Non-pigmented ciliary epithelial cell (primary cell): Measurements from ENCODE around the gene EHMT1.

ENCODE experiments used
- DNase-seq: peaks from one replicate; pipeline ENCODE4 v3.0.0-alpha.2; 2010; ENCODE audit warnings: low read depth

Gene EHMT1

DNA sequence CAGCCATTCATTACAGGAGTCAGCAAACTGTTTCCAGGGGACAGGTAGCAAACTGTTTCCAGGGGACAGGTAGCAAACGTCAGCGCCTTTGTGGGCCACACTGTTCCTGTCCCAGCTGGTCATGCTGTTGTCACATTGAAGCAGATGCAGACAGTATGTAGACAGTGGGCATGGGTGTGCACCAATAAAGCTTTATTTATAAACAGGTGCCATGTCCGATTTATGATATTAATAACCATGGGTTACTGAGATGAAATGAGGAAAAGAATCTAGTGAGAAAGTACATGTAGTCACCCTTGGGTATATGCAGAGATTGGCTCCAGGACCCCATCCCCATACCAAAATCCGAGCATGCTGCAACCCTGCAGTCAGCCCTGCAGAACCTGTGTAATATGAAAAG lies 122.5 kb downstream of the EHMT1 start:
- DNase-seq: no peak

DNA sequence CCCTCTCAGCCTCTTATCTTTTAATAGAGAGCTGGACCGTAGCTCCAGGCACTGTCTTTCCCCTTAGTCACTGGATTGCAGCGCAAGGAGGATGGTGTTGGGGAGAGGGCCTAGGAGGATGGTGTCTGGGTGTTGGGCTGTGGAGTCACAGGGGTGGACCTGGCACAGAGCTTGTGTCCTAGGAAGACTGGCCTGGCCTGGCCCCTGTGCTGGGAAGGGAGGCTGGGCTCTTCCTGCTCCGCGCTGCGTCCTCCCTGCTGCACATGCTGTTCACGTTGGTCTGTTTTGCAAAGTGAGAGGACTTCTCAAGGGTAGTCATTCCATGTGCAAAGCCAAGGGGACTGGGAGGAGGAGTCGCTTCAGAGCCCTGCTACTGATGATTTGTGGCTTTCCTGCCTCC lies 123.9 kb downstream of the EHMT1 start:
- no peak for DNase-seq

DNA sequence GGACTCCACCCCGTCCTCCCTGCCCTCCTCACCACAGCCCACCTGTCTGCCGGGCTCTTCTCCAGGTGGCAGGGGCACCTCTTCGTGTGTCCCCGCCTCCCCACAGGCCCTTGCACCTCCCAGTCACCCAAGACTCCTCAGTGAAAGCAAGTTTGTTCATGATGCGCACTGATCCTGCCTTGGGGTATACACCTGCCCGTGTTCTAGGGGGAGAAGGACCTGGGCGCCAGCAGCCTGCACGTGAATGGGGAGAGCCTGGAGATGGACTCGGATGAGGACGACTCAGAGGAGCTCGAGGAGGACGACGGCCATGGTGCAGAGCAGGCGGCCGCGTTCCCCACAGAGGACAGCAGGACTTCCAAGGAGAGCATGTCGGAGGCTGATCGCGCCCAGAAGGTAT lies 124.9 kb downstream of the EHMT1 start:
- no peak for DNase-seq

DNA sequence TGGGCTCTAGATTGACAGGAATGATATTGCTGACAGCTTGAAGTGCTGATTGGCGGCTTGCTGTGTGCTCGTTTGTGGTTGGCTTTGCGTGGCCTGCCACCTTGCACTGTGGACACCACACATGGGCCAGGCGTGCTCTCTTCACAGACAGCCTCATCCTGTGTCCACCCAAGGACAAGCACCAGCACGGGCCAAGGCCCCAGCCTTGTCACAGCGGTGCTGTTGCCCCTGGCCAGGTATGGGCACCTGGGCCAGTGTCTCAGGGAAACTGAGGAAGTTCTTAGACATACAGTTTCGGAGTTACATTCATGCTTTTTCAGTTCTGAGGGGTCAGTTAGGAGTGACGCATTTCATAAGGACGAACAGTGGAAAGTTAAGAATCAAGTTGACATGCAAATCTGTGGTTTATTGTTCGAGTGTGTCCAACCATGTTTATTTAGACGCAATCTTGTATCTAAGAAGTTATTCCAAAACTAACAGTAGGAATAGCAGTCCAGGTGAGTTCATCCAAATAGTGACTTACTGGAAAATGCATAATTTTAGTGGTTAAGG lies 125.9 kb downstream of the EHMT1 start:
- DNase-seq: no peak

DNA sequence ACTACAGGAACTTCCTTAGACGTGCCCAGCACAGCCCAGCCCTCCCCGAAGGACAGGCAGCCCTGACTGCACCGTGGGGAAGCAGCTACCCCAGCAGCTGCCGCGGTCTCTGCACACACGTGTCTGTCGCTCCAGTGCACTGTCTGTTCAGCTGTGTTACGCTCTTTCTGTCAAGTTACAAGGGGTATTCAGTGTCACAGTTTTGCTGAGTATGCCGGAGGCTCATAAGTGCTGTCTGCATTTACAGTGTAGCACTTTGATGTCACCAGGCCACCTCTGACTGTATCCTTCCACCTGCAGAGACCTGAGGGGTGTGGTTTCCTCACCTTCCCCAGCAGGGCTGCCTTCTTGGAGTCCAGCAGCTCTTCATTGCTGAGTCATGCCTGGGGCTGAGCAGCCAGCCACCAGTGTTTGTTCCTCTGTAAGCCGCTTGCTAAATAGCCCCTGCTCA lies 126.8 kb downstream of the EHMT1 start:
- no peak for DNase-seq

DNA sequence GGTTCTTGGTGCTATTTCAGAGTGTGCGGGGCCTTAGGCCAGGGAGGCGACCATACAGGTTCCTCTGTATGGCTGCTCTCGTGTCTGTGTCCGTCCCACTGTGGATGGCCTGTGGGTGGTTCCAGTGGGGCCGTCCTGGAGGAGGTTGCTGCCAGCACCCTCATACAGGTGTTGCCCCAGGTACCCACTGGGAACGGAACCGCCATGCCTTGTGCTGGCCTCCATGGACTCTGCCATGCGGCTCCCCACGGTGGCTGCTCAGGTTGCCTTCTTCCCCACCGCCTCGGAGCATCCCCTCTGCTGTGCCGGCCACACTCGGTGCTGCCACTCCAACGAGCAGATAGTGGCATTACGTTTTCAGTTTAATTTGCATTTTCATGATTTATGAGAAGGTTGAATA lies 129.5 kb downstream of the EHMT1 start:
- DNase-seq: no peak

DNA sequence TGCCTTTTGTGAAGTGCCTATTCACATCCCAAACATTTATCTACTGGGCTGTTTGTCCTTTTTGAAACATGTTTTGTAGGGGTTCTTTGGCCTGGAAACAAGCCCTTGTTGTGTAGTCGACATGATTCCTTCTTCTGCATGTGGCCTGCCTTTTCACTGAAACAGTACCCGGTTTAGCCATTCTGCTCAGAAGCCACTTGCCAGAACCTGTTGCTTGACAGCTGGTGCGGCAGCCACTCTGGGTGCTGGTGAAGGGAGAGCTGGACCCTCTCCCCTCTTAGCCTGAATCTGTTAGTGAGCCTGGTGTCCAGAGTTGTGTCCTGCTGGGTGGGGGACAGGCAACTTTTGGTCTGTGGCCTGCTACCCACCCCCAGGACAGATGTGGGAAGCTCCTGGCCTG lies 129.9 kb downstream of the EHMT1 start:
- no peak for DNase-seq

DNA sequence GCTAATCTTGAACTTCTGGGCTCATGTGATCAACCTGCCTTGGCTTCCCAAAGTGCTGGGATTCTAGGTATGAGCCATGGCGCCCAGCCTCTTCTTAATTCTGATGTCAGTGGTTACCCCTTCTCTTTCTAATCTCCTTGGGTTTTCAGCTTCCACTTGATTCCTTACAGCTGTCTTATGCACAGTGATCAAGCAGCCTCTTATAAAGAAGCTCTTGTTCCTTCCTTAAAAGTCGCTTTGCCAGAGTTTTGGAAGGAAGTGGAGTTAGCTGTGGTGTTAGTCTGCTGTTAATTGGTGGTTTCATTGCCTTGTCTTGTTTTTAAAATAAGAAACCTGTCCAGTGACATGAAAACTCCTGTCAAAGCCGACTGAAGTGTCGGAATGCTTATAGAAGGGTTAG lies 130.7 kb downstream of the EHMT1 start:
- DNase-seq: no peak

DNA sequence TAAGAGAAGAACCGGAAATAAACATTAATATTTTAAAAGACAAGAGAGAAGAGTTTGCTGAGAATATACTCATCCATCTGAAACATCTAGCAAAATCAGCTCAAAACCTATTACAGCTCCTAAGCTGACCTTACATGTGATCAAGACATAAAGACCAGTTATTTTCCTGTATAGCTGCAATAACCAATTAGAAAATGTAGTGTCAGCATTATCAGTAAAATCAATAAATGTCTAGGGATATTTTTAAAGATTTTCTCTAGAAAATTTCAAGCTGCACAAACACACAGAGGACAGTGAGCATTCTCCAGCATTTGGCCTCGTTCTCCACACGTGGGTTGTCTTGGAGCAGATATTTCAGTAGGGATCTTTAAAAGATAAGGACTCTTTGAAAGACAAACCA lies 131.2 kb downstream of the EHMT1 start:
- DNase-seq: no peak

DNA sequence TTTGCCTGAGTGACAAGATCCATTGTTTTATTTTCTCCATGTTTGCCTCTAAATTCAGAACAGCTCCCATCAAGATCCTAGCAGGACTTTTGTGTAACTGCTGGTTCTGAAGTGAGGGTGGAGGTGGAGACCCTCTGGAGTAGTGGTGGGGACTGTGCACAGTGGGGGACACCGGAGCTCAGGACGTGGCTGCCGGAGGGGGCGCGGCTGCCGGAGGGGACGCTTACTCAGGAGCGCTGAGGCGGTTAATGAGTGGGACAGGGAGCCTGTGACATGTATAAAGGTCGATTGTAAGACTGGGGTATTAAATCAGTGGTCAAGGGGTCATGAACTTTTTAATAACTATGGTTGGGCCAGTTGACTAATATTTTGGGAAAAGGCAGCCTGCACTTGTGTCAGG lies 131.8 kb downstream of the EHMT1 start:
- no peak for DNase-seq

DNA sequence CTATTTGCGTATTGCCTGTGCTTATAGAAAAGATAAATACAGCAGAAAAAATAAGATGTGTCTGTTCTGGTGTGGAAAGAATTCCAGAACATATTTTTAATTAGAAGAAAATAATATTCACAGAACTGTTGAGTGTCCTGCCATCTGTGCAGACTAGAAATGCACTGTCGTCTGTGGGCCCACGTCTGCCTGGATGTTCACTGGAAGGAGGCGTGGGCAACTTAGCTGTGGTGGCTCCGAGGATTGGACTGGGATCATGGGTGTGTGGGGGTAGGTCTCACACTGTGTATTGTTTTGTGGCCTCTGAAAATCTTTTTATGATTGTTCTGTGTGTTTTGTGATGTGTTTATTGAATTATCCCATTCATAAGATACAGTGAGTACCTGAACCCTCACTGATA lies 132.8 kb downstream of the EHMT1 start:
- no peak for DNase-seq

DNA sequence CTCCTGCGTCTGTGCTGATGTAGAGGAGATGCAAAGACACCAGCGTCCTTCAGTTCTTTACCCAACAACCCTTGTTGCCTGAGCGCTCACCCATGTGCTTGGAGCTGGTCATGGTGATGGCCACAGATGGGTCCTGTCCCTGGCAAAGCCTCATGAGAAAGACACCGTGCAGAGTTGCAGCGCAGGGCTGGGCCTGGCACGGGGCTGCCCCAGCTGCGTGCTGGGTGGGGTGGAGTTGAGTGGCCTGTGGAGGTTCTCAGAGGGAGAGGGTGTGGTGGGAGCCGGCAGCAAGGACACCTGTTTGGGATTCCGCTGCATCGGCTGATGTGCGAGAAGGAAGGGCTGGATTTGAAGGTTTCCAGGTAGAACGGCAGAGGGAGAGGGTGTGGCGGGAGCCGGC lies 133.6 kb downstream of the EHMT1 start:
- no peak for DNase-seq

DNA sequence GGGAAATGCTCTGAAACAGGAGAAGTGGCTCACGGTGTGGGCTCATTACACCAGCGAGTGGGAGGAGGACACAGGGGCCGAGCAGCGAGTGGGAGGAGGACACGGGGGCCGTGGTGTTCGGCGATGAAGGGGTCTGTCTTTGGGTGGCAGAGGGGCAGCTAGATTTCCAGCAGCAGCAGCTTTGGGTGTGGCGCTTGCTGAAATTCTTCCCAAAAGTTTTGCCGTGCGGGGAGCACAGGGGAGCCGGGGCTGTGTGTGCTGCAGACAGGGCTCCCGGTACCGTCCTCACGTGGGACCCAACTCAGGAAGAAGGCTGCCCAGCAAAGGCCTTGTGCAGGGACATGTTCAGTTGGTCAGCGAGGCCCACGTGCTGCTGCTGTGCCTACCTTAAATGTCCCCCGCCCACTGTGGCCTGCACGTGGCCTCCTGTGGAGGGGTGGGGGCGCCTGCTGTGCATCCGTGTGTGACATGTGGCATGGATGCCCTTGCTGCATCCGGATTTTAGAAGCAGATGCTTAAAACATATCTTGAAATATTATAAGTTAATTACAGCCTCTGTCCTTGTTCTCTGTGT lies 134.5 kb downstream of the EHMT1 start:
- no peak for DNase-seq

DNA sequence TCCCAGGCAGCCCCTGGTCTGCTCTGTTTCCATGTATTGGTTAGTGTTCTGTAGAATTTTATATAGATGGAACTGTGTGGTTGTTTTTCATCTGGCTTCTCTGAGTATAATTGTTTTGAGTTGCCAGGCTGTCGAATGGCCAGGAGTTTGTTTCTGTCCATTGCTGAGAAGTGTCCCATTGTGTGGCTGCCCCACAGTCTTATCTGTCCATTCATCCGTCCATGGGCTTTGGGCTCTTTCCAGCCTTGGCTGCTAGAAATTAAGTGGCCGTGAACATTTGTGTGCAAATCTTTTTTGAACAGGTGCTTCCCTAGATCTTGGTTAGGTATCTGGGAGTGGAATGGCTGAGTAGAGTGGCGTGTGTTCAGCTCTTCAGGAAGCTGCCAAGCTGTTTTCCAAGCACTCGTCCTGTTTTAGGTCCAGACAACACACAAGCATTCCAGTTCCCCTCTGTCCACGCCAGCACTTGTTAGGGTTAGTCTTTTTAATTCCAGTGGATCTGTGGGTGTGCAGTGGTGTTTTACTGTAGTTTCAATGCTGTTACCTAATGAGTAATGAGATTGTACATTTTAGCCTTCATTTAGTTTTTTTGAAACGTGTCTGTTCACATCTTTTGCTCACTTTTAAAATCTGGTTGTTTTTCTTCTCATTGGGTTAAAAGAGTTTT lies 136.6 kb downstream of the EHMT1 start:
- no peak for DNase-seq

DNA sequence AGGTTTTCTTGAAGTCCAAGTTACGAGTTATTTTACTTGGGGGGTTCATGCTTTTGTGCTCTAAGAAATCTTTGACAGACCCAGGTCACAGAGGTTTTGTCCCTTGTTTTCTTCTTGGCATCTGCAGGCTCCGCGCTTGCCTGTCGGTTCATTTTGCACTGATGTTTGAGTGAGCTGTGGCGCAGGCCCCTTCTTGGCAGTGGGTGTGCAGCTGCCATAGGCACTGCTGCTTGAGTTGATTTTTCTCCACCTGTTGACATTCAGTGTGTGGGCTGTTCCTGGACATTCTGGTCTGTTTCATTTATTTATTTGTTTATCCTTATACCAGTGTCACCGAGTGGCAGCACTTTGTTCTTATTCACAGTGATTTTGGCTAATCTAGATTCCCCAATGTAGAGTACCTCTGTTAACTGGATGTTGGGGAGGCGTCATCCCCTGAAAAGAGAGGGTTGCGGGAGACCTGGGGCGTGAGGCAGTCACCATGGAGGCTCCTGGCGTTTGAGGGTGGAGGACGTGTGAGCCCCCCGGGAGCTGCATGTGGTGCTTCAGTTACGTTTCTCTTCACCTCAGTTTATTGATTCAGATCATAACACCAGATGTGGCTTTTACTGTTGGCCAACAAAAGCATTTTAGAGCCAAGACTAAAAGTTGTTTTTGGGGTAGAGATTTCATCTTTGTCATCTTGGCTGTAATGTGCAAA lies 137.4 kb downstream of the EHMT1 start:
- DNase-seq: no peak

DNA sequence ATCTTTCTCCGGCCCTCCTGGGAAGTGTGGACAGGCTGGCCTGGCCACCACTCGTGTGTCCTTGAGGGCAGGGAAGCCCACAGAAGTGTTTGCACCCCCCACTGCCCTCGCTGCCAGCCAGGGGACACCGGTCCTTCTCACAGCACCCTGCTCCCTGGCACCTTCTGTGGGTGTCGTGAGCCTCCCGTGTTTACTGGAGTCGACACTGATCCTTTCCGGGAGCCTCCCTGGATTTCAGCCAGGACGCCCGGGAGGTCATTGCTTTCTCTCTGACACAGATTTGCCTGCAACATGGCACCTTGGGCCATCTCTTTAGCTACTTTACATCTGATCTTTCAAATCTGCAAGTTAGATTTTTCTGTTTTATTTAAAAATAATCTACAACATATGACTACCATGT lies 138.3 kb downstream of the EHMT1 start:
- no peak for DNase-seq

DNA sequence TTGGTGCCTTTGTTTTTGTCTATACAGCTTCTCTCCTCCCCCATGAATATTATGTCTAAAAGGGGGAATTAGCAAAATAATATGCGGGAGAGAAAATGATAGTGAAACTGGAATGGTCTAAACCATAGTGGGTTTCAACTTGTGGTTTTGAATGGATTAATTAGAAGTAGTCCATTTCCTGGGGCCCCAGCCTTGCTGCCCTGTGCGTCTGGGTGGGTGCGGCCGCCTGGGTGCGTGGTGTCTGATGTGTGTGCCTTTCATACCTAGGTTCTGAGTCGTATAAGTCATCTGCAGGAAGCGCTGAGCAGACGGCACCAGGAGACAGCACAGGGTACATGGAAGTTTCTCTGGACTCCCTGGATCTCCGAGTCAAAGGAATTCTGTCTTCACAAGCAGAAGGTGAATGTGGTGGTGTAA lies 138.8 kb downstream of the EHMT1 start:
- peak; percentile 44 for DNase-seq

DNA sequence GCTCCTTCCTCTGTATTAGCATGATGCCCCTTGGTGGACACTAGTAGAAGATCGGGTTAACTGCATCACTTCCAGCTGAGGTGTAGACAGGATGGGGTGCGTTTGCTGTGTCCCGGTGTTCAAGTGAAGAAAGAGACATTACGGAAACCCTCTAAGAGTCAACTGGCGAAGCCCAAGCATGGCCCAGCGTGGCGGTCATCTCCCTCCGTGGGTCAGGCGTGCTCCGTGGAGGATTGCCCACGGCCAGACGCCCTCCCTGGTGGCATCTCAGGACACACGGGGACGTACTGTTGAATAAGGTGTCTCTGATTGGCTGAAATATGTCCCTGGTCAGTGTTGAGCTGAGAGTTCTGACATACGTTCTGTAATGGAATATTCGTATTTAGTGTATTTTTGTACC lies 139.3 kb downstream of the EHMT1 start:
- DNase-seq: no peak

DNA sequence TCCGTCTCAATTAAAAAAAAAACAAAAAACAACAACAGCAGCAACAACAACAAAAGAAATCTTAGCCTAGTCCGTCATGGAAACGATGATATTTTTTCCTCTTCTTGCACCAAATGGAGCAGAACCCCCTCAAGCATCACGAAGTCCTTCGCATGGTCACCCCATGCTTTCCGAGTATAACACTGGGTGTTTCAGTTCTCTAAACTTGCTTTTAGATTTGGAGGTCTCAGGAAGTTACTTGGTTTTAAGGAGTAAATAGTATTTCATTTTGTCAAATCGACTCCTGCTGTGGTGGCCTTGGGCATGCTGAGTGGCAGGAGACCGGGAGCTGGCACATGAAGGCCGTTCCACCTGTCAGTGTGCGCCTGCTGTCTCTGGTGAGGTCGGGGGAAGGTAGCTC lies 140.3 kb downstream of the EHMT1 start:
- DNase-seq: no peak

DNA sequence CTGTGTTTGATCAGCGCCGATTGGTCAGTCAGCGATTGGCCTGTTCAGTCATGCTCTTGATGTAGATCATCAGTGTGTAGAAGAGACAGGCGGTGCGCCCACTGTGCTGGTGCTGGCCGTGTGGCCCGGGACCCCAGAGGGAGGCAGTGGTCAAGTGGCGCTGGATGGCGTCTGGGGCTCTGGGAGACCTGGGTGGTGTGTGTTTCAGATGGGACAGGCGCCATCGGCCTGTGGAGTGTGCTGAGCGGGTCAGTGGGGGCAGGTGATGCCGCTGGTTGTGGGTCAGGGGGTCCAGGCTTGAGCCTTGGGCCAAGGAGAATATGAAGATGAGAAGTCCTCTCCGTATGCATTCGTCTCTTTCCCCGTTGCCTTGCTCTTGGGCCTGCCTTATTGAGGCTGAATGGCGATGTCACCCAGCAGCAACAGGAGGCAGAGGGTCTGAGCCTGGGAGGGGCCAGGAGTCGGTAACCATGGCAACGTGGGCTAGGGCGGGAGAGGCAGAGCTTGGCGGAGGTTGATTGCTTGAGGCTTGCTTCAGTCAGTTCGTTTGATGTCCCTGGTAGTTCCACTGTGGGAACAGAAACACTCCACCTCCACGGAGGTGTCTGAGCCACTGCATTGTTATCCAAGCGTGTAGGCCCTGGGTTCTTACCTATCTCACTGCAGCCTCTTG lies 141.0 kb downstream of the EHMT1 start:
- no peak for DNase-seq

DNA sequence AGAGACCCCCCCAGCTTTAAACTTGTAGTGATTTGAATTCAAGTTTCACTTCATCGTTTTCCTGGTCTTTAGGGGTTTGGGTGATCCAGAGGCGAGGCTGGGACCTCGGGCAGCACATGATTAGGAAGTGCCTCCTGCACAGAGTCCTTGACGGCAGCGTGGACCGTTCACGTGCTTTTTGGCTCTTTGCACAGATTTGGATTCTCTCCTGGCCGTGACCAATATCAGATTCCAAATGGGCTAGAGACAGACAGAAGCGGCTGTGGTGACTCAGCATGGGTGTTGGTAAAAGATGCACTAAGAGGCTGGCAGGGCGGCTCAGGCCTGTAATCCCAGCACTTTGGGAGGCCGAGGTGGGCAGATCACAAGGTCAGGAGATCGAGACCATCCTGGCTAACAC lies 141.6 kb downstream of the EHMT1 start:
- DNase-seq: no peak

DNA sequence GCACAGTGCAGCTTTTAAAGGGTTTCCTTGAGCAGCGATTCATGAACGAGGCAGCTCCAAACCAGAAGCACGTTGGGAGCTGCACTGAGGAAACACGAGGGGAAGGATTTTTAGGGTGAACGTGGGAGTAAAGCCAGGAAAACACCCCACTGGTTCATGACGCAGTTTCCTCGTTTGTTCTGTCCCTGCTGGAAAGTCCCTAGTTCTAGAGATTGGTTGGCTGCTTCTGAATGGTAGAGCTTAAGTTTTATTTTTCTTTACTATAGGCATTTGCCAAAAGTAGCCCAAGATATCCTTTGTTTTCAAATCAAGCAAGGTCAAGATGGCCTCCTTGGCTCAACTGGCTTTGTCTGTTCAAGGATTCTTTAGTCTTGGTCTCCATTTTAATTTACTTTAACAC lies 142.2 kb downstream of the EHMT1 start:
- DNase-seq: no peak

DNA sequence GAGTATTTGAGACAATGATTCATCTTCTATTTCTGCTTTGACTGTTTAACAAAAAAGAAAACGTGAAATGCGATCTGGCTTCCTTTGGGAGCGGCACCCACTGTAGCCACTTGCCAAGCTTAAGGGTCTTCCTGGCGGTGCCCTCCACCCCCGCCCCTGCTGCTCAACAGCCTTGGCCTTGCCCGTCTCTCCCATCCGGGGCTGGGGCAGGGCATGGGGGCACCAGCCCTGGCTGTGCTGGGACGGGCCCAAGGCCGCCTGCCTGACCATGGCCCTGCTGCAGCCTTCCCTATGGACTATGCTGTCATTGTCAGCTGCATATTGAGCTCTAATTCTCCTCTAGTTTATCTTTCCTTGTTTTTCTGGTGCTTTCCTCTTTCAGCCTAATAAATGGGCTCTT lies 143.0 kb downstream of the EHMT1 start:
- DNase-seq: no peak
